ENCODE measurements around the gene NDUFB6. TPM values are rescaled to one million over a fixed set of nuclear protein-coding genes. Genes with fewer than 3 reads are reported as not detected.
"Not testable (repeated sequence)": the region's sequence is repeated elsewhere in the genome, so short reads cannot be mapped to it uniquely, and the experiment has no call there.

The NDUFB6 gene
- total RNA-seq, 1 donor from 2014 or later = 37.6 TPM

GRCh38 chr9:32550562-32551275, 22.2 kb downstream of the NDUFB6 start:
- Histone ChIP-seq H3K9ac (ENCODE audit: low read depth in 1 of 3, low read length in 3 of 3) (peak overlapping the region; percentile 91 to 92 (median 92)), H3K27ac (ENCODE audit: low read depth, low read length) (peak overlapping the region; percentile 91), H3K36me3 (ENCODE audit: control insufficient read depth in 3 of 3, insufficient read depth in 3 of 3, low read length in 3 of 3) (peaks cover 0 to 2% (median 0%) of the 10 kb centered on the region in 3 donors), H3K27me3 (ENCODE audit: control insufficient read depth in 3 of 3, insufficient read depth in 3 of 3, low read length in 3 of 3) (no peaks in the 10 kb centered on the region), H3K4me3 (ENCODE audit: low read length in 3 of 3) (peak overlapping the region; percentile 90 to 96 (median 92)), H3K4me1 (ENCODE audit: control insufficient read depth in 3 of 3, insufficient read depth in 3 of 3, low read length in 3 of 3) (peaks cover 10 to 19% (median 15%) of the 10 kb centered on the region in 3 donors), H3K9me3 (ENCODE audit: control insufficient read depth in 3 of 3, low read length in 3 of 3) (no peaks in the 10 kb centered on the region)

GRCh38 chr9:32550150-32550561, 22.8 kb downstream of the NDUFB6 start:
- H3K27me3 ChIP-seq (ENCODE audit: control insufficient read depth in 3 of 3, insufficient read depth in 3 of 3, low read length in 3 of 3) = no peaks in the 10 kb centered on the region
- no peaks in the 10 kb centered on the region for H3K9me3 ChIP-seq (ENCODE audit: control insufficient read depth in 3 of 3, low read length in 3 of 3)
- peak overlapping the region; percentile 91 for H3K27ac ChIP-seq (ENCODE audit: low read depth, low read length)
- H3K4me3 ChIP-seq (ENCODE audit: low read length in 3 of 3) = peak overlapping the region; percentile 90 to 96 (median 92)
- peaks cover 0 to 2% (median 0%) of the 10 kb centered on the region in 3 donors for H3K36me3 ChIP-seq (ENCODE audit: control insufficient read depth in 3 of 3, insufficient read depth in 3 of 3, low read length in 3 of 3)
- H3K4me1 ChIP-seq (ENCODE audit: control insufficient read depth in 3 of 3, insufficient read depth in 3 of 3, low read length in 3 of 3) = peaks cover 10 to 19% (median 15%) of the 10 kb centered on the region in 3 donors
- H3K9ac ChIP-seq (ENCODE audit: low read depth in 1 of 3, low read length in 3 of 3) = peak overlapping the region; percentile 91 to 92 (median 92)

- not testable (repeated sequence) for H3K9ac ChIP-seq (ENCODE audit: low read depth in 1 of 3, low read length in 3 of 3); H3K4me3 ChIP-seq (ENCODE audit: low read length in 3 of 3); H3K27me3 ChIP-seq (ENCODE audit: control insufficient read depth in 3 of 3, insufficient read depth in 3 of 3, low read length in 3 of 3); H3K27ac ChIP-seq (ENCODE audit: low read depth, low read length); H3K9me3 ChIP-seq (ENCODE audit: control insufficient read depth in 3 of 3, low read length in 3 of 3)
- Histone ChIP-seq H3K4me1 (ENCODE audit: control insufficient read depth in 3 of 3, insufficient read depth in 3 of 3, low read length in 3 of 3) (peaks cover 10 to 15% (median 13%) of the 10 kb centered on the region in 3 donors), H3K36me3 (ENCODE audit: control insufficient read depth in 3 of 3, insufficient read depth in 3 of 3, low read length in 3 of 3) (peaks cover 6 to 11% (median 7%) of the 10 kb centered on the region in 3 donors)
Measured at GRCh38 chr9:32548213-32548612, 24.7 kb downstream of the NDUFB6 start.

- H3K4me1 ChIP-seq (ENCODE audit: control insufficient read depth in 3 of 3, insufficient read depth in 3 of 3, low read length in 3 of 3) = peaks cover 5 to 8% (median 8%) of the 10 kb centered on the region in 3 donors
- no peak overlapping the region for H3K4me3 ChIP-seq (ENCODE audit: low read length in 3 of 3)
- H3K36me3 ChIP-seq (ENCODE audit: control insufficient read depth in 3 of 3, insufficient read depth in 3 of 3, low read length in 3 of 3) = peaks cover 9 to 31% (median 25%) of the 10 kb centered on the region in 3 donors
- no peak overlapping the region for H3K27ac ChIP-seq (ENCODE audit: low read depth, low read length)
- no peaks in the 10 kb centered on the region for H3K9me3 ChIP-seq (ENCODE audit: control insufficient read depth in 3 of 3, low read length in 3 of 3)
- H3K27me3 ChIP-seq (ENCODE audit: control insufficient read depth in 3 of 3, insufficient read depth in 3 of 3, low read length in 3 of 3) = no peaks in the 10 kb centered on the region
- H3K9ac ChIP-seq (ENCODE audit: low read depth in 1 of 3, low read length in 3 of 3) = no peak overlapping the region
Measured at GRCh38 chr9:32545884-32546283, 27.1 kb downstream of the NDUFB6 start.

GRCh38 chr9:32543047-32543446, 29.9 kb downstream of the NDUFB6 start:
- no peaks in the 10 kb centered on the region for H3K9me3 ChIP-seq (ENCODE audit: control insufficient read depth in 3 of 3, low read length in 3 of 3)
- H3K9ac ChIP-seq (ENCODE audit: low read depth in 1 of 3, low read length in 3 of 3) = no peak overlapping the region
- no peak overlapping the region for H3K4me3 ChIP-seq (ENCODE audit: low read length in 3 of 3)
- no peaks in the 10 kb centered on the region for H3K4me1 ChIP-seq (ENCODE audit: control insufficient read depth in 3 of 3, insufficient read depth in 3 of 3, low read length in 3 of 3)
- H3K36me3 ChIP-seq (ENCODE audit: control insufficient read depth in 3 of 3, insufficient read depth in 3 of 3, low read length in 3 of 3) = peaks cover 9 to 31% (median 25%) of the 10 kb centered on the region in 3 donors
- H3K27me3 ChIP-seq (ENCODE audit: control insufficient read depth in 3 of 3, insufficient read depth in 3 of 3, low read length in 3 of 3) = no peaks in the 10 kb centered on the region
- H3K27ac ChIP-seq (ENCODE audit: low read depth, low read length) = no peak overlapping the region

GRCh38 chr9:32533816-32534215, 39.1 kb downstream of the NDUFB6 start:
- H3K4me1 ChIP-seq (ENCODE audit: control insufficient read depth in 3 of 3, insufficient read depth in 3 of 3, low read length in 3 of 3) = no peaks in the 10 kb centered on the region
- H3K27me3 ChIP-seq (ENCODE audit: control insufficient read depth in 3 of 3, insufficient read depth in 3 of 3, low read length in 3 of 3) = no peaks in the 10 kb centered on the region
- no peaks in the 10 kb centered on the region for H3K36me3 ChIP-seq (ENCODE audit: control insufficient read depth in 3 of 3, insufficient read depth in 3 of 3, low read length in 3 of 3)
- H3K27ac ChIP-seq (ENCODE audit: low read depth, low read length) = no peak overlapping the region
- H3K9ac ChIP-seq (ENCODE audit: low read depth in 1 of 3, low read length in 3 of 3) = no peak overlapping the region
- H3K4me3 ChIP-seq (ENCODE audit: low read length in 3 of 3) = no peak overlapping the region
- H3K9me3 ChIP-seq (ENCODE audit: control insufficient read depth in 3 of 3, low read length in 3 of 3) = no peaks in the 10 kb centered on the region

GRCh38 chr9:32533336-32533735, 39.6 kb downstream of the NDUFB6 start:
- Histone ChIP-seq H3K27ac (ENCODE audit: low read depth, low read length) (no peak overlapping the region), H3K4me1 (ENCODE audit: control insufficient read depth in 3 of 3, insufficient read depth in 3 of 3, low read length in 3 of 3) (no peaks in the 10 kb centered on the region), H3K4me3 (ENCODE audit: low read length in 3 of 3) (no peak overlapping the region), H3K9me3 (ENCODE audit: control insufficient read depth in 3 of 3, low read length in 3 of 3) (no peaks in the 10 kb centered on the region), H3K36me3 (ENCODE audit: control insufficient read depth in 3 of 3, insufficient read depth in 3 of 3, low read length in 3 of 3) (no peaks in the 10 kb centered on the region), H3K9ac (ENCODE audit: low read depth in 1 of 3, low read length in 3 of 3) (no peak overlapping the region), H3K27me3 (ENCODE audit: control insufficient read depth in 3 of 3, insufficient read depth in 3 of 3, low read length in 3 of 3) (no peaks in the 10 kb centered on the region)

GRCh38 chr9:32526707-32527048, 46.3 kb downstream of the NDUFB6 start:
- peak overlapping the region; percentile 77 for H3K27ac ChIP-seq (ENCODE audit: low read depth, low read length)
- H3K4me1 ChIP-seq (ENCODE audit: control insufficient read depth in 3 of 3, insufficient read depth in 3 of 3, low read length in 3 of 3) = peaks cover 19 to 28% (median 28%) of the 10 kb centered on the region in 3 donors
- peak overlapping the region; percentile 80 to 92 (median 84) for H3K9ac ChIP-seq (ENCODE audit: low read depth in 1 of 3, low read length in 3 of 3)
- H3K36me3 ChIP-seq (ENCODE audit: control insufficient read depth in 3 of 3, insufficient read depth in 3 of 3, low read length in 3 of 3) = no peaks in the 10 kb centered on the region
- H3K27me3 ChIP-seq (ENCODE audit: control insufficient read depth in 3 of 3, insufficient read depth in 3 of 3, low read length in 3 of 3) = no peaks in the 10 kb centered on the region
- H3K9me3 ChIP-seq (ENCODE audit: control insufficient read depth in 3 of 3, low read length in 3 of 3) = no peaks in the 10 kb centered on the region
- peak overlapping the region; percentile 91 to 98 (median 95) for H3K4me3 ChIP-seq (ENCODE audit: low read length in 3 of 3)

GRCh38 chr9:32526041-32526706, 46.8 kb downstream of the NDUFB6 start, which contains the start of gene RIGI:
RIGI (minus strand) TSS chr9:32526196; CDS start chr9:32526166, 30 bp downstream.
- Histone ChIP-seq H3K9me3 (ENCODE audit: control insufficient read depth in 3 of 3, low read length in 3 of 3) (no peaks in the 10 kb centered on the region), H3K4me1 (ENCODE audit: control insufficient read depth in 3 of 3, insufficient read depth in 3 of 3, low read length in 3 of 3) (peaks cover 19 to 28% (median 28%) of the 10 kb centered on the region in 3 donors), H3K36me3 (ENCODE audit: control insufficient read depth in 3 of 3, insufficient read depth in 3 of 3, low read length in 3 of 3) (no peaks in the 10 kb centered on the region)

GRCh38 chr9:32525709-32526030, 47.3 kb downstream of the NDUFB6 start:
- Histone ChIP-seq H3K4me1 (ENCODE audit: control insufficient read depth in 3 of 3, insufficient read depth in 3 of 3, low read length in 3 of 3) (peaks cover 19 to 28% (median 28%) of the 10 kb centered on the region in 3 donors), H3K9ac (ENCODE audit: low read depth in 1 of 3, low read length in 3 of 3) (peak overlapping the region; percentile 80 to 92 (median 84)), H3K36me3 (ENCODE audit: control insufficient read depth in 3 of 3, insufficient read depth in 3 of 3, low read length in 3 of 3) (no peaks in the 10 kb centered on the region), H3K4me3 (ENCODE audit: low read length in 3 of 3) (peak overlapping the region; percentile 91 to 98 (median 95)), H3K27me3 (ENCODE audit: control insufficient read depth in 3 of 3, insufficient read depth in 3 of 3, low read length in 3 of 3) (no peaks in the 10 kb centered on the region), H3K9me3 (ENCODE audit: control insufficient read depth in 3 of 3, low read length in 3 of 3) (no peaks in the 10 kb centered on the region), H3K27ac (ENCODE audit: low read depth, low read length) (peak overlapping the region; percentile 77)

More at GRCh38 chr9:32526041-32526706, 46.8 kb downstream of the NDUFB6 start, which contains the start of gene RIGI:
- Histone ChIP-seq H3K27me3 (ENCODE audit: control insufficient read depth in 3 of 3, insufficient read depth in 3 of 3, low read length in 3 of 3) (no peaks in the 10 kb centered on the region), H3K9ac (ENCODE audit: low read depth in 1 of 3, low read length in 3 of 3) (peak within 1 kb of the TSS; percentile 80 to 92 (median 84)), H3K4me3 (ENCODE audit: low read length in 3 of 3) (peak within 1 kb of the TSS; percentile 91 to 98 (median 95)), H3K27ac (ENCODE audit: low read depth, low read length) (peak within 1 kb of the TSS; percentile 77)

All from skeletal muscle tissue (tissue), 4 donors.